ENCODE results near the gene SDC4.
"Not testable (repeated sequence)": the region's sequence is repeated elsewhere in the genome, so short reads cannot be mapped to it uniquely, and the experiment has no call there.

Gene SDC4

DNA sequence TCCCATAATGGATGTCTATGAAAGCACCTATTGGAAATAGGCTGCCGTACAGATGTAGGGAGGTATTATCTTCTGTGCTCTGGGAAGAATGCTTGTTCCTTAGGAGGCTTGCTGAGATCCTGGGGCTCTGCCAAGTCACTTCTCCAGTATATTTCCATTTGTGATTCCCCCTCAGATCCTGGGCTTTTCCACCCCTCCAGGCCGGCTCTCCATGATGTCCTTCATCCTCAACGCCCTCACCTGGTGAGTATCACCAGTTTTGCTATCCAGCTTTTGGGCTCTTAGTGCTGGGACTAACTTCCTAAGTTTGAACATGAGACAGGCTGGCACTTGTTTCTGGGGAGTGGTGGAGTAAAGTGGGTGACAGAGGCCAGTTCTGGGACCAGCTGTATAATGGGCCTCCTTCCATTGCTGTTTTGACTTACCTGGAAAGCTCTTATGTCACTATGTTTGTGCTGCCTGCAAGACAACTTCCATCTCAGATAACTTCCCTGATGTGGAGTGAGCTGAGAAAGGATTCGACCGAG lies 17.3 kb upstream of the SDC4 start:
- DNase-seq (ENCODE audit: extremely low read depth in 1 of 2, low read depth in 1 of 2), result no peak

DNA sequence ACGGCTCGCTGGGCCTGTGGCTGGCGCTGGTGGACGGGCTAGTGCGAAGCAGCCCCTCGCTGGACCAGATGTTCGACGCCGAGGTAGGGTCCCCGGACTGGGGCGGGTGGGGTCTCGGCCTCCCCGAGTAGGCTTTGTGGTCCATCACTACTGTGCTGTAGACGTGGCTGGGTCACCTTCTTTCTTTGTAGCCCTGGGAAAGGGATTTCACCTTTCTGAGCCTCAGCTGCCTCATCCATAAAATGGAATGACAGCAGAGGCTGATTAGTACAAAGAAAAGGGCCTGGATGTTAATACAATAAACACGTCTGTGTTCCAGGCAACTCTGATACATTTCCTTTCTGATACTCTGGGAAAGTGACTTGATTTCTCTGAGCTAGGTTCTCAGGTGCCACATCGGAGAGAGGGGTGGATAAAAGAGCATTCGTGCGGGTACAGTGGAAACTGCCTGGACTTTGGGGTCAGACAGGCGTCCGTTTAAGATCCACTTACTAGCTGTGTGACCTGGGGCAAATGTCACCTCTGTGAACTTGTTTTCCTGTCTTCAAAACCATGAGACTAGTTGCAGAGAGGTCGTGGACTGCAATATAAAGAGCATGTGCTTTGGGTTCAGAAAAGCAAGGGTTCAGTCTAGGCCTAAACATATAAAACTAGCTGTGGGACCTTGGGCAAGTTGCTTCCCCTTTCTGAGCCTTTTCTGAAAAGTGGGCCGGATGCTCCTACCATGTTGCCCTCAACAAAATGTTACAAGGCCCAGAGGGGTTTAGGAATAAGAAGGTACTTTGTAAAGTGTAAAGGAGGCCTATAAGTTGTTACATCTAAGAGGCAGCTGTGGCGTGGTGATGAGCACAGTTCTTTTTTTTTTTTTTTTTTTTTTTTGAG lies 15.6 kb upstream of the SDC4 start:
- no peak for DNase-seq (ENCODE audit: extremely low read depth in 1 of 2, low read depth in 1 of 2)

GRCh38 chr20:45362804-45363610 lies 14.8 kb upstream of the SDC4 start, which contains the start of gene SYS1:
Gene SYS1, plus strand, starts transcription at chr20:45363156. Its CDS starts 376 bp downstream, at chr20:45363532.
- peak; percentile 96 to 97 for DNase-seq (ENCODE audit: extremely low read depth in 1 of 2, low read depth in 1 of 2)

GRCh38 chr20:45361793-45362192 lies 13.6 kb upstream of the SDC4 start:
- no peak for DNase-seq (ENCODE audit: extremely low read depth in 1 of 2, low read depth in 1 of 2)

DNA sequence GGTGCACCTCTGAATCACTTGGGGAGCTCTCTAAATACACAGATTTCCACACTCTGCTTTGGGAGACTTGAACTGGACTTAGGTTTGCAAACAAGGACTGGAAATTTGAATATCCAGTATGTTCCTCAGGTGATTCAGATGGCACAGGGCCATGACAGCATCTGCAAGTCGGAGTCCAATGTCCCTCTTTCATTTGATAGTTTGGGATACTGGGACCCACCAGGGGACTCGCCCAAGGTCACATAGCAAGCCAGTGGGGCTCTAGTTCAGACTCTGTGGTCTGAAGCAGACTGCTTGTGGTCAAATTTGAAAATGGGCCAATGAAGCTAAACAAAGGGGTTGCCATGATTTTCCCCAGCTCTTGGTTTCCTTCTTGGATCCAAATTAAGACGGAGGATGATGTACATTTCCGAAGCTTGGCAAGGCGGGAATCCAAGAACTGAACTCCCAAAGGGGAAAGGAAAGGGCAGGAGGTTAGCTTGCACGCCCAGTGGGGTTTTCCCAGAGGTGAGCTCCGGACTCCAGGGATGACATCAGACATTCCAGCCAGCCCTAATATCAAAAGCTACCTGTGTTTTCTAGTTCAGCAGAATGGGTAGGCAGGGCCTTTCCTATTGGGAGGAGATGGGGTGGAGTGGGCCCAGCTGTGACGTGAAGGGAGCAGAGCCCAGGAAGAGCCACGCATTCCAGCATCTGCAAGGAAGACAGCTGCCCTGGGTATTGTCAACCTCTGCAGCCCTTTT lies 11.4 kb upstream of the SDC4 start:
- no peak for DNase-seq (ENCODE audit: extremely low read depth in 1 of 2, low read depth in 1 of 2)

GRCh38 chr20:45359069-45359405 lies 10.8 kb upstream of the SDC4 start:
- no peak for DNase-seq (ENCODE audit: extremely low read depth in 1 of 2, low read depth in 1 of 2)

- DNase-seq (ENCODE audit: extremely low read depth in 1 of 2, low read depth in 1 of 2), result no peak
Observed at GRCh38 chr20:45358282-45359068, 10.3 kb upstream of the SDC4 start.

GRCh38 chr20:45355209-45356084 lies 7.2 kb upstream of the SDC4 start:
- DNase-seq (ENCODE audit: extremely low read depth in 1 of 2, low read depth in 1 of 2), result no peak

GRCh38 chr20:45354423-45355208 lies 6.4 kb upstream of the SDC4 start:
- no peak for DNase-seq (ENCODE audit: extremely low read depth in 1 of 2, low read depth in 1 of 2)

DNA sequence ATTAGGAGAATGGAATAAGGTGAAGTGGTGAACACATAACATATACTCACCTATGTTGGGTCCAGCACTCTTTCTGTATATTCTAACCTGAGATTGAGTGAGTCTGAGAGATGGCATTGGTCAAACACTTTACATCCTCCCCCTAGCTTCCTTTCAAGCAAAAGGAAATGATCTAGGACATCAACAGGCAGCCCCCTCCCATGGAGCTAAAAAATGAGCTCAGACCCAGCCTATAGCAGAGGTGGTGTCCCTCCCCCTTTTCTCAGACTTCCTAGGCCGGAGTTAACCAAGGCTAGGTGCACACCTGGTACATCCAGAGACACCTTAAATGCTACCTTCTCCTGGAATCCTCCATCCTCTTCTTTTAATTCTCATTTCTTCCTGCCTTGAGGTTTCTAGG lies 5.5 kb upstream of the SDC4 start:
- no peak for DNase-seq (ENCODE audit: extremely low read depth in 1 of 2, low read depth in 1 of 2)

- no peak for DNase-seq (ENCODE audit: extremely low read depth in 1 of 2, low read depth in 1 of 2)
Observed at GRCh38 chr20:45352729-45353128, 4.5 kb upstream of the SDC4 start.

DNA sequence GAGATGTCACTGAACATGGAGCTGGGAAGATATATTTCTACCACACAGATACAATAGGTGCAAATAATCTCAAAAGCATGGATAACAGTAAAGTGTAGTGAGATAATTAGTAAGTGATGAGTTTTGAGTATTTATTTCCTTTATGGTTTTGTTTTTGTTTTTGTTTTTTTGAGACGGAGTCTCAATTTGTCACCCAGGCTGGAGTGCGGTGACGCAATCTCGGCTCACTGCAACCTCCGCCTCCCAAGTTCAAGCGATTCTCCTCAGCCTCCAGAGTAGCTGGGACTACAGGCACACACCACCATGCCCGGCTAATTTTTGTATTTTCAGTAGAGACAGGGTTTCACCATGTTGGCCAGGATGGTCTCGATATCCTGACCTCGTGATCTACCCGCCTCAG lies 2.6 kb upstream of the SDC4 start:
- not testable (repeated sequence) for DNase-seq (ENCODE audit: extremely low read depth in 1 of 2, low read depth in 1 of 2)

GRCh38 chr20:45350217-45350616 lies 2.0 kb upstream of the SDC4 start:
- no peak for DNase-seq (ENCODE audit: extremely low read depth in 1 of 2, low read depth in 1 of 2)

DNA sequence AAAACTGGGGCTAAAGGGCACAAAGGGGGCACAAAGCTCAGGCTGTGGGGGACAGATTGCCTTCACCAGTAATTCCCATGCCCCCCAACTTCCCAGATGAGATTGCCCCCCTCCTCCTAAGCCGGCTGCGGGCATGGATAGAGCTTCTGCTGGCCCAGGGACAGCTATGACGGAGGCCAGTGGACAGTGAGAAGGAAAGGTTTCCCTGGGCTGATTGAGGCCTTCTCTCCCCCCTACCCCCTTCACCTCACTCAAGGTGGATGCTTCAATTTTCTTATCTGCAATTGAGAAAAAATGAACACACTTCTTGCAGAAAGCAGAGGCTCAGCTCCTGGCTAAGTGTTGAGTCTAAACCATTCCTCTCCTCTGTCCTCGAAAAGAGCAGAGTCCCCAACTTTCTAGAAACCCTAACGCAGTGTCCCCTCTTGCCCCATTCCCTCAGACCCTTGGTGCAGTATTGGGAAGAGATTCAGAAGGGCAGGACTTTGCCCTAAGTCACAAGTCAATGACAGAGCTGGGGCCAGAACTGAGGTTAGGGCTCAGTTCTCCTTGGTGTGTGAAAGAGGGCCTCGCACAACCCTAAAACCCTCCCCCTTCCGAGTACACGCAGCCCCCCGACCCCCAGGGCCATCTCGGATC lies 808 bp downstream of the SDC4 start:
- DNase-seq (ENCODE audit: extremely low read depth in 1 of 2, low read depth in 1 of 2), result no peak

DNA sequence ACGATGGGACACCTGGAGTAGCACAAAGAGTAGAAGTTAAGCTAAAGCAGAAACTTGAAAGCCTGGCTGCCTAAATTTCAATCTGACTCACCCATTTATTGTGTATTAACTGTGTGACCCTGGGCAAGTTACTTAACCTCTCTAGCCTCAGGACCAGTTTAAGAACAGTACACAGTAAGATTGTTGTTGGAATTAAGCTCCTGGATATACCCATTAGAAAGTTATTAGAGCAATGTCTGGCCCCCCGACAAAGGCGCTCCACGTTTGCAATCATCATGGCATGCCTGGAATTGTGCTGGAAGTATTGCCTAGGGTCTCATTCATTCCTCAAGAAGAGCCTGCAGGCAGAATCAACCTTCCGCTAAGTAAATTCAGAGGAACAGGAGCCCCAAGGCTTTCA lies 1.4 kb downstream of the SDC4 start:
- no peak for DNase-seq (ENCODE audit: extremely low read depth in 1 of 2, low read depth in 1 of 2)

- DNase-seq (ENCODE audit: extremely low read depth in 1 of 2, low read depth in 1 of 2), result no peak
Observed at GRCh38 chr20:45346291-45346718, 1.9 kb downstream of the SDC4 start.

GRCh38 chr20:45345104-45345936 lies 2.9 kb downstream of the SDC4 start:
- DNase-seq (ENCODE audit: extremely low read depth in 1 of 2, low read depth in 1 of 2), result no peak

Measured in activated CD8-positive, alpha-beta memory T cell treated with anti-CD3 and anti-CD28 coated beads for 1 hour (primary cell).